K562 (cell line): ENCODE measurements around the gene E2F2. TPM values are rescaled to one million over a fixed set of nuclear protein-coding genes. Genes with fewer than 3 reads are reported as not detected.

Source experiments
- PHB ChIP-seq: fragments of 250-450 bp; sonication (Bioruptor Pico); IDR thresholded peaks from 2 replicates; pipeline ENCODE4 v1.5.0; 2021
- ZBTB40 ChIP-seq, 2 experiments: fragments of 450-650 bp in 1 of 2; sonication (generic) in 1 of 2; formaldehyde crosslinking in 1 of 2; IDR thresholded peaks; 2 replicates each; pipeline versions ENCODE4 v1.7.1 to v1.9.0; 2016 to 2022; ENCODE audit warnings: inconsistent platforms in 1 of 2, mild to moderate bottlenecking in 1 of 2, missing genetic modification reagents in 1 of 2
- ZNF445 ChIP-seq: fragments of 250-450 bp; sonication (Bioruptor Pico); IDR thresholded peaks from 2 replicates; pipeline ENCODE4 v1.4.0; 2020; ENCODE audit warnings: low read depth, mild to moderate bottlenecking, moderate library complexity
- ZNF780A ChIP-seq: fragments of 250-450 bp; sonication (Bioruptor Pico); IDR thresholded peaks from 2 replicates; pipeline ENCODE4 v1.5.0; 2021; ENCODE audit warnings: mild to moderate bottlenecking
- polyA plus RNA-seq, 8 experiments: library from polyadenylated mRNA; depleted of rRNA in 4 of 8; stranded (reverse) in 5 of 8; unstranded in 3 of 8; fragments of >200 nt; fragmentation: Nextera tagmentation in 2 of 8; fragmentation: Illumina TruSeq in 1 of 8; extraction: Ambion mirVana in 2 of 8; extraction: Trizol in 1 of 8; gene quantifications; 2 replicates each; pipeline versions ENCODE4 v1.2.1 to v1.2.3, GENCODE V29; 2011 to 2014; ENCODE audit warnings: inconsistent platforms in 1 of 8, missing spikeins in 1 of 8
- total RNA-seq, 7 experiments: library from RNA; depleted of rRNA in 6 of 7; stranded (reverse); fragments of >200 nt in 6 of 7; fragmentation: Illumina TruSeq in 2 of 7; extraction: Trizol in 2 of 7; gene quantifications; 2 replicates each; pipeline versions ENCODE4 v1.2.1 to v1.2.3, GENCODE V29; 2011 to 2021; ENCODE audit warnings: low replicate concordance in 1 of 7

Gene E2F2
- total and polyA plus RNA-seq, 9 of the 15 experiments (the other 6 are each of a cell fraction or from before 2014, with no cell fraction given) = 3.1 to 25.3 (median 11.4) TPM

- TF ChIP-seq ZBTB40 (IDR thresholded peaks at IDR 0.05) = peak; percentile 55; the same call in 1 of the 2 replicates
- no peak for TF ChIP-seq ZBTB40 (CRISPR knock-in tag; IDR thresholded peaks at IDR 0.05)
- TF ChIP-seq PHB = no peak
- TF ChIP-seq ZNF445 (CRISPR knock-in tag) = no peak
- TF ChIP-seq ZNF780A (CRISPR knock-in tag) = no peak
Observed at GRCh38 chr1:23554481-23555269, 23.6 kb upstream of the E2F2 start (continued).
